DOHH2 (cell line): ENCODE measurements around the gene ASIC1.

Experiments
- H3F3A ChIP-seq: fragments of 200-600 bp; sonication (generic), shearing (Covaris generic); 2 replicates; pipeline ENCODE4 v1.6.0; 2016; ENCODE audit warnings: antibody characterized with exemption, mild to moderate bottlenecking; ENCODE audit not compliant: control insufficient read depth, insufficient read depth
- H3K27ac ChIP-seq: fragments of 200-600 bp; sonication (generic); 2 replicates; pipeline ENCODE4 v1.5.1; 2014; ENCODE audit warnings: low read depth, mild to moderate bottlenecking, low read length, moderate library complexity
- H3K27me3 ChIP-seq: fragments of 200-600 bp; sonication (generic); 2 replicates; pipeline ENCODE4 v1.6.1; 2014; ENCODE audit warnings: mild to moderate bottlenecking, low read length, mixed read lengths; ENCODE audit not compliant: control insufficient read depth
- H3K36me3 ChIP-seq: fragments of 200-600 bp; sonication (generic); 2 replicates; pipeline ENCODE4 v1.6.1; 2014; ENCODE audit warnings: mild to moderate bottlenecking, low read length, moderate library complexity, mixed read lengths; ENCODE audit not compliant: control insufficient read depth
- H3K4me1 ChIP-seq: fragments of 200-600 bp; sonication (generic); 2 replicates; pipeline ENCODE4 v1.6.1; 2014; ENCODE audit warnings: mild to moderate bottlenecking, low read length, mixed read lengths; ENCODE audit not compliant: control insufficient read depth
- H3K4me2 ChIP-seq: fragments of 200-600 bp; sonication (generic); 2 replicates; pipeline ENCODE4 v1.6.0; 2014; ENCODE audit warnings: mild to moderate bottlenecking, low read length, moderate library complexity
- H3K4me3 ChIP-seq: fragments of 200-600 bp; sonication (generic); 2 replicates; pipeline ENCODE4 v1.5.1; 2014; ENCODE audit warnings: mild to moderate bottlenecking, low read length, mixed read lengths
- H3K79me2 ChIP-seq: fragments of 200-600 bp; sonication (generic); 2 replicates; pipeline ENCODE4 v1.6.1; 2014; ENCODE audit warnings: mild to moderate bottlenecking, low read length, mixed read lengths; ENCODE audit not compliant: control insufficient read depth
- H3K9me2 ChIP-seq: fragments of 200-600 bp; sonication (generic); replicated peaks from 2 replicates; pipeline ENCODE4 v1.6.1; 2014; ENCODE audit warnings: mild to moderate bottlenecking, low read length, mixed read lengths; ENCODE audit not compliant: control insufficient read depth
- H3K9me3 ChIP-seq: fragments of 200-600 bp; sonication (generic); 2 replicates; pipeline ENCODE4 v1.6.1; 2014; ENCODE audit warnings: antibody characterized with exemption, low read length, mixed read lengths; ENCODE audit not compliant: control insufficient read depth, insufficient read depth
- H4K20me1 ChIP-seq: fragments of 200-600 bp; sonication (generic); 2 replicates; pipeline ENCODE4 v1.6.0; 2014; ENCODE audit warnings: low read depth, mild to moderate bottlenecking, antibody characterized with exemption, low read length, moderate library complexity; ENCODE audit not compliant: control insufficient read depth, insufficient read depth
- EZH2phosphoT487 ChIP-seq: fragments of 200-600 bp; sonication (generic); IDR thresholded peaks from 2 replicates; pipeline ENCODE4 v1.6.1; 2017; ENCODE audit warnings: borderline replicate concordance, mild to moderate bottlenecking, antibody characterized with exemption, low read length, moderate library complexity, mixed read lengths
- TF ChIP-seq, protein P1 (sequence below): fragments of 200-600 bp; sonication (generic); IDR thresholded peaks from one replicate; pipeline ENCODE4 v1.5.1; 2014; ENCODE audit warnings: antibody characterized with exemption, mild to moderate bottlenecking, low read depth, low read length; ENCODE audit not compliant: poor library complexity, severe bottlenecking

Gene ASIC1

DNA sequence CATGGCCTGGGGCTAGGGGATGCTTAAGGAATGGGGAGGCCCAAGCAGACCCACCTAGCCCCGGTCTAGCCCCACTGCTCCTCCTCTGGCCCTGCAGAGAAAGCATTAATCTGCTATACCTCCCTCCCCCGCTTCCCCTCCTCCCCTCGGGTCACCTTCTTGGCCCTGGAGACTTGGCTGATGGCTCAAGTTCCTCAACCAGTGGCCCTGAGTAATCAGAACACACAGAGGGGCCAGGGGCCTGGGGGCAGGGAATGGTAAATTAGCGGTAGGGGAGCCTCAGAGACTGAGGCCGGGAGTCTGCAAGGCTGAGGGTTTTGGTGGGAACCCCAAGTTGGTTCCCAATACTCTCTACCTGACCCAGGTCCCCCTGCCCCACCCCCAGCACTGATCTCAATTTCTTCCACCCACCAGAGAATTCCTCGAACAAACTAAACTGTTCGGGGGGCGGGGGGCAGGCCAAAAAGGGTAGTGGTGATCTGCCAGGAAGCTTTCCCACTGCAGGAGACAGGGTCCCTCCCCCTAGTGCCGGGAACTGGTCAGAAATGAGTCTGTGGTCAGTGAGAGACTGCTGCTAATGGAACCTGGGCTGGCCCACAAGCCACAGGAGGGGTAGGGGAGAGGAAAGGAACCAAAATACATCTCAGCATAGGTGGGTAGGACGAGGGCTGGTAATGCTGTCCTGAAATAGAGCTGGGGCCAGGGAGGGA lies 15.0 kb downstream of the ASIC1 start:
- no peaks in the 10 kb centered on the region for H3K79me2 ChIP-seq
- H4K20me1 ChIP-seq = no peaks in the 10 kb centered on the region
- peak overlapping the region; percentile 21; the same call in 1 of the 2 replicates for H3K4me2 ChIP-seq
- no peaks in the 10 kb centered on the region for H3K36me3 ChIP-seq
- H3K9me3 ChIP-seq = no peaks in the 10 kb centered on the region
- H3K27me3 ChIP-seq = peaks cover 3% of the 10 kb centered on the region; the same call in 1 of the 2 replicates
- no peak overlapping the region for H3K27ac ChIP-seq
- no peaks in the 10 kb centered on the region for H3K9me2 ChIP-seq
- peaks cover 19% of the 10 kb centered on the region for H3K4me1 ChIP-seq
- no peak overlapping the region for H3K4me3 ChIP-seq
- H3F3A ChIP-seq = no peaks in the 10 kb centered on the region
- TF ChIP-seq, protein P1, sequence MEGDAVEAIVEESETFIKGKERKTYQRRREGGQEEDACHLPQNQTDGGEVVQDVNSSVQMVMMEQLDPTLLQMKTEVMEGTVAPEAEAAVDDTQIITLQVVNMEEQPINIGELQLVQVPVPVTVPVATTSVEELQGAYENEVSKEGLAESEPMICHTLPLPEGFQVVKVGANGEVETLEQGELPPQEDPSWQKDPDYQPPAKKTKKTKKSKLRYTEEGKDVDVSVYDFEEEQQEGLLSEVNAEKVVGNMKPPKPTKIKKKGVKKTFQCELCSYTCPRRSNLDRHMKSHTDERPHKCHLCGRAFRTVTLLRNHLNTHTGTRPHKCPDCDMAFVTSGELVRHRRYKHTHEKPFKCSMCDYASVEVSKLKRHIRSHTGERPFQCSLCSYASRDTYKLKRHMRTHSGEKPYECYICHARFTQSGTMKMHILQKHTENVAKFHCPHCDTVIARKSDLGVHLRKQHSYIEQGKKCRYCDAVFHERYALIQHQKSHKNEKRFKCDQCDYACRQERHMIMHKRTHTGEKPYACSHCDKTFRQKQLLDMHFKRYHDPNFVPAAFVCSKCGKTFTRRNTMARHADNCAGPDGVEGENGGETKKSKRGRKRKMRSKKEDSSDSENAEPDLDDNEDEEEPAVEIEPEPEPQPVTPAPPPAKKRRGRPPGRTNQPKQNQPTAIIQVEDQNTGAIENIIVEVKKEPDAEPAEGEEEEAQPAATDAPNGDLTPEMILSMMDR = no peak
- no peak for TF ChIP-seq EZH2phosphoT487

DNA sequence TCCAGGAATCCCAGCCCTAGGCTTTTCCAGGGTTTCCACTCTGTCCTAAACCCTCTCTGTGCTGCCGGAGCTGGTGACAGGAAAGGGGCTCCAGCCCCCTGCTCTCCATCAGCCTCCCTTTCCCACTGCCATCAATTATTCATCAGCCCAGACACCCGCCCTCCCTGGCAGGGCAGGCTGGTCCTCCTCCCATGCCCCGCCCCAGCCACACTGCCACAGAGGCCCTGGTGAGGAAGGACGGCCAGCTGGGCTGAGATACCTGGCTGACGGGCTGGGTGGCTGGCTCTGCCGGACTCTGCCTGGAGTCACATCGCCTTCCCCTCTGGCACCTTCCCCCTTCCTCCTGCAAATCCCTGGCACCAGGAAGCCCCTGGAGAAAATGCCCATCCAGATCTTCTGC lies 15.8 kb downstream of the ASIC1 start:
- H3F3A ChIP-seq = no peaks in the 10 kb centered on the region
- H3K4me3 ChIP-seq = no peak overlapping the region
- H3K4me1 ChIP-seq = peaks cover 19% of the 10 kb centered on the region
- no peaks in the 10 kb centered on the region for H3K79me2 ChIP-seq
- H3K4me2 ChIP-seq = no peak overlapping the region
- H3K27me3 ChIP-seq = no peaks in the 10 kb centered on the region
- H4K20me1 ChIP-seq = no peaks in the 10 kb centered on the region
- no peak overlapping the region for H3K27ac ChIP-seq
- H3K9me2 ChIP-seq = no peaks in the 10 kb centered on the region
- no peaks in the 10 kb centered on the region for H3K9me3 ChIP-seq
- no peak for TF ChIP-seq EZH2phosphoT487
- TF ChIP-seq, protein P1 = no peak
- no peaks in the 10 kb centered on the region for H3K36me3 ChIP-seq

DNA sequence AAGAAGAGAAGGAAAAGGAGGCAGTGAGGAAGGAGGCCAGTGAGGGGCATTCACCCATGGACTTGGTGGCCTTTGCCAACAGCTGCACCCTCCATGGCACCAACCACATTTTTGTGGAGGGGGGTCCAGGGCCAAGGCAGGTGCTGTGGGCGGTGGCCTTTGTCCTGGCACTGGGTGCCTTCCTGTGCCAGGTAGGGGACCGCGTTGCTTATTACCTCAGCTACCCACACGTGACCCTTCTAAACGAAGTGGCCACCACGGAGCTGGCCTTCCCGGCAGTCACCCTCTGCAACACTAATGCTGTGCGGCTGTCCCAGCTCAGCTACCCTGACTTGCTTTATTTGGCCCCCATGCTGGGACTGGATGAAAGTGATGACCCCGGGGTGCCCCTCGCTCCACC lies 16.3 kb downstream of the ASIC1 start:
- peaks cover 19% of the 10 kb centered on the region for H3K4me1 ChIP-seq
- H3K27ac ChIP-seq = no peak overlapping the region
- TF ChIP-seq, protein P1 = no peak
- no peak for TF ChIP-seq EZH2phosphoT487
- H3K4me2 ChIP-seq = no peak overlapping the region
- H4K20me1 ChIP-seq = no peaks in the 10 kb centered on the region
- H3K79me2 ChIP-seq = no peaks in the 10 kb centered on the region
- no peak overlapping the region for H3K4me3 ChIP-seq
- no peaks in the 10 kb centered on the region for H3K9me3 ChIP-seq
- no peaks in the 10 kb centered on the region for H3K9me2 ChIP-seq
- H3F3A ChIP-seq = no peaks in the 10 kb centered on the region
- no peaks in the 10 kb centered on the region for H3K36me3 ChIP-seq
- no peaks in the 10 kb centered on the region for H3K27me3 ChIP-seq
